ENCODE measurements around the gene RERE. TPM values are rescaled to one million over a fixed set of nuclear protein-coding genes. Genes with fewer than 3 reads are reported as not detected.

Gene RERE
- total and polyA plus RNA-seq, 2 experiments from 2014 or later: 148 to 170 TPM

DNA sequence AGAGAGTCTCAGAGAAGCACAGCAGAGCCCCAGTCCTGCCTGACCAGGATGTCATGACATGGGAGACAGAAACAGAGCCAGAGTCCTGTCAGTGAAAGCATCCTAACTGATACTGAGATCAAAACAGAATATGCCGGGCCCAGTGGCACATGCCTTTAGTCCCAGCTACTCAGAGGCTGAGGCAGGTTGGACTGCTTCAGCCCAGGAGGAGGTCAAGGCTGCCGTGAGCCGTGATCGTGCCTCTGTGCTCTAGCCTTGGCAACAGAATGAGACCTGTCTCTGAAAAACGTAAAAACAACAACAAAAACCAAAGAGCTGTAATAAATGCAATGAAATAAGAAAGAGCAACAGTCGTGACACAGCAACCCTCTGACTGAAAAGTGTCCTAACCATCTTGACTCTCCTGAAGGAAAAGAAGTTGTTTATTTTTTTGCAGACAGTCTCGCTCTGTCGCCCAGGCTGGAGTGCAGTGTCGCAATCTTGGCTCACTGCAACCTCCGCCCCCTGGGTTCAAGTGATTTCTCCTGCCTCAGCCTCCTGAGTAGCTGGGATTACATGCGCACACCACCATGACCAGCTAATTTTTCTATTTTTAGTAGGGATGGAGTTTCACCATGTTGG lies 310.3 kb downstream of the RERE start:
- Mint-ChIP-seq H3K27me3 (ENCODE audit: insufficient read depth, low read depth, poor library complexity) (peaks cover 15% of the 10 kb centered on the region), H3K36me3 (ENCODE audit: low read depth) (peaks cover 32% of the 10 kb centered on the region), H3K4me1 (peaks cover 19% of the 10 kb centered on the region), H3K27ac (peak overlapping the region; percentile 31), H3K4me3 (no peak overlapping the region), H3K9me3 (peaks cover 4% of the 10 kb centered on the region; the same call in 2 of the 3 replicates)
- no peak overlapping the region for H3K4me3 ChIP-seq
- H4K20me1 ChIP-seq (replicated peaks; ENCODE audit: insufficient read depth): 0 out of 2 replicates have a peak, but pooled peaks cover 5% of the 10 kb centered on the region
- peak; percentile 55 for ATAC-seq
- no peak for DNase-seq (ENCODE audit: low spot score)
- H3F3A ChIP-seq (replicated peaks; ENCODE audit: low read depth): peaks cover 4% of the 10 kb centered on the region; the same call in 1 of the 2 replicates
- H2AFZ ChIP-seq: no peak overlapping the region
- H3K4me1 ChIP-seq (ENCODE audit: insufficient read depth): peaks cover 12% of the 10 kb centered on the region
- H3K36me3 ChIP-seq (ENCODE audit: insufficient read depth): peaks cover 4% of the 10 kb centered on the region; the same call in 1 of the 2 replicates
- H3K79me2 ChIP-seq (replicated peaks; ENCODE audit: insufficient read depth): peaks cover 34% of the 10 kb centered on the region
- H3K27ac ChIP-seq (ENCODE audit: low read depth): no peak overlapping the region
- TF ChIP-seq, protein P1, sequence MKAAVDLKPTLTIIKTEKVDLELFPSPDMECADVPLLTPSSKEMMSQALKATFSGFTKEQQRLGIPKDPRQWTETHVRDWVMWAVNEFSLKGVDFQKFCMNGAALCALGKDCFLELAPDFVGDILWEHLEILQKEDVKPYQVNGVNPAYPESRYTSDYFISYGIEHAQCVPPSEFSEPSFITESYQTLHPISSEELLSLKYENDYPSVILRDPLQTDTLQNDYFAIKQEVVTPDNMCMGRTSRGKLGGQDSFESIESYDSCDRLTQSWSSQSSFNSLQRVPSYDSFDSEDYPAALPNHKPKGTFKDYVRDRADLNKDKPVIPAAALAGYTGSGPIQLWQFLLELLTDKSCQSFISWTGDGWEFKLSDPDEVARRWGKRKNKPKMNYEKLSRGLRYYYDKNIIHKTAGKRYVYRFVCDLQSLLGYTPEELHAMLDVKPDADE (IDR thresholded peaks at IDR 0.05): no peak
- TF ChIP-seq EZH2 (IDR thresholded peaks at IDR 0.05; ENCODE audit: low read depth, unreplicated experiment) (no peak), JUNB (IDR thresholded peaks at IDR 0.05; ENCODE audit: unreplicated experiment) (no peak)
- TF ChIP-seq, protein P2, sequence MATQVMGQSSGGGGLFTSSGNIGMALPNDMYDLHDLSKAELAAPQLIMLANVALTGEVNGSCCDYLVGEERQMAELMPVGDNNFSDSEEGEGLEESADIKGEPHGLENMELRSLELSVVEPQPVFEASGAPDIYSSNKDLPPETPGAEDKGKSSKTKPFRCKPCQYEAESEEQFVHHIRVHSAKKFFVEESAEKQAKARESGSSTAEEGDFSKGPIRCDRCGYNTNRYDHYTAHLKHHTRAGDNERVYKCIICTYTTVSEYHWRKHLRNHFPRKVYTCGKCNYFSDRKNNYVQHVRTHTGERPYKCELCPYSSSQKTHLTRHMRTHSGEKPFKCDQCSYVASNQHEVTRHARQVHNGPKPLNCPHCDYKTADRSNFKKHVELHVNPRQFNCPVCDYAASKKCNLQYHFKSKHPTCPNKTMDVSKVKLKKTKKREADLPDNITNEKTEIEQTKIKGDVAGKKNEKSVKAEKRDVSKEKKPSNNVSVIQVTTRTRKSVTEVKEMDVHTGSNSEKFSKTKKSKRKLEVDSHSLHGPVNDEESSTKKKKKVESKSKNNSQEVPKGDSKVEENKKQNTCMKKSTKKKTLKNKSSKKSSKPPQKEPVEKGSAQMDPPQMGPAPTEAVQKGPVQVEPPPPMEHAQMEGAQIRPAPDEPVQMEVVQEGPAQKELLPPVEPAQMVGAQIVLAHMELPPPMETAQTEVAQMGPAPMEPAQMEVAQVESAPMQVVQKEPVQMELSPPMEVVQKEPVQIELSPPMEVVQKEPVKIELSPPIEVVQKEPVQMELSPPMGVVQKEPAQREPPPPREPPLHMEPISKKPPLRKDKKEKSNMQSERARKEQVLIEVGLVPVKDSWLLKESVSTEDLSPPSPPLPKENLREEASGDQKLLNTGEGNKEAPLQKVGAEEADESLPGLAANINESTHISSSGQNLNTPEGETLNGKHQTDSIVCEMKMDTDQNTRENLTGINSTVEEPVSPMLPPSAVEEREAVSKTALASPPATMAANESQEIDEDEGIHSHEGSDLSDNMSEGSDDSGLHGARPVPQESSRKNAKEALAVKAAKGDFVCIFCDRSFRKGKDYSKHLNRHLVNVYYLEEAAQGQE (IDR thresholded peaks at IDR 0.05; ENCODE audit: unreplicated experiment): no peak
- H3K9me2 ChIP-seq (ENCODE audit: insufficient read depth): no peaks in the 10 kb centered on the region
- H3K4me2 ChIP-seq: no peak overlapping the region
- H3K27me3 ChIP-seq (ENCODE audit: insufficient read depth): no peaks in the 10 kb centered on the region

DNA sequence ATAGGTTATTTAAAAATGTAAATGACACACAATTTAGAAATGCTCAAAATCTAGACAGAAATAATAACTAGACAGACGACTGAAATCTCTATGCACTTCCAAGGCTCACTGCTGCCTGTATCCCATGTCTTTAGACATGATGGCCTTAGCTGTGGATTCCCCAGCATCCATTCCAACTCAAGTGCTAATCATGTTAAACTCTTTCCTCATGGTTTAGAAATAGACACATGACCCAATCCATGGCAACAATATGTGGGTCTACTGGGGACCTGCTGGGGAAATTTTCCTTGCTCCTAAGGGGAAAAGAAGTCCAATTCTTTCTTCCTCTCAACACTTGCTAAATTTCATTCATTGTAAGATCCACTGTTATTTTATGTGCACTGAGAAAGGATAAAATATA lies 311.0 kb downstream of the RERE start:
- Histone ChIP-seq H2AFZ (no peak overlapping the region), H3K9me2 (ENCODE audit: insufficient read depth) (no peaks in the 10 kb centered on the region), H3F3A (replicated peaks; ENCODE audit: low read depth) (peaks cover 4% of the 10 kb centered on the region; the same call in 1 of the 2 replicates), H3K4me2 (no peak overlapping the region), H3K4me3 (no peak overlapping the region), H4K20me1 (replicated peaks; ENCODE audit: insufficient read depth) (0 out of 2 replicates have a peak, but pooled peaks cover 2% of the 10 kb centered on the region), H3K36me3 (ENCODE audit: insufficient read depth) (peaks cover 4% of the 10 kb centered on the region; the same call in 1 of the 2 replicates), H3K27ac (ENCODE audit: low read depth) (0 out of 2 replicates have a peak overlapping the region, but pooled peaks have one; percentile 21), H3K4me1 (ENCODE audit: insufficient read depth) (peaks cover 9% of the 10 kb centered on the region), H3K79me2 (replicated peaks; ENCODE audit: insufficient read depth) (peaks cover 31% of the 10 kb centered on the region), H3K27me3 (ENCODE audit: insufficient read depth) (no peaks in the 10 kb centered on the region)
- Mint-ChIP-seq H3K36me3 (ENCODE audit: low read depth) (peaks cover 32% of the 10 kb centered on the region), H3K27me3 (ENCODE audit: insufficient read depth, low read depth, poor library complexity) (peaks cover 12% of the 10 kb centered on the region), H3K9me3 (peaks cover 4% of the 10 kb centered on the region; the same call in 2 of the 3 replicates), H3K27ac (peak overlapping the region; percentile 34; the same call in 1 of the 2 replicates), H3K4me3 (no peak overlapping the region), H3K4me1 (peaks cover 16% of the 10 kb centered on the region)
- ATAC-seq (no peak), DNase-seq (ENCODE audit: low spot score) (no peak)
- TF ChIP-seq, protein P2 (IDR thresholded peaks at IDR 0.05; ENCODE audit: unreplicated experiment): no peak
- TF ChIP-seq, protein P3, sequence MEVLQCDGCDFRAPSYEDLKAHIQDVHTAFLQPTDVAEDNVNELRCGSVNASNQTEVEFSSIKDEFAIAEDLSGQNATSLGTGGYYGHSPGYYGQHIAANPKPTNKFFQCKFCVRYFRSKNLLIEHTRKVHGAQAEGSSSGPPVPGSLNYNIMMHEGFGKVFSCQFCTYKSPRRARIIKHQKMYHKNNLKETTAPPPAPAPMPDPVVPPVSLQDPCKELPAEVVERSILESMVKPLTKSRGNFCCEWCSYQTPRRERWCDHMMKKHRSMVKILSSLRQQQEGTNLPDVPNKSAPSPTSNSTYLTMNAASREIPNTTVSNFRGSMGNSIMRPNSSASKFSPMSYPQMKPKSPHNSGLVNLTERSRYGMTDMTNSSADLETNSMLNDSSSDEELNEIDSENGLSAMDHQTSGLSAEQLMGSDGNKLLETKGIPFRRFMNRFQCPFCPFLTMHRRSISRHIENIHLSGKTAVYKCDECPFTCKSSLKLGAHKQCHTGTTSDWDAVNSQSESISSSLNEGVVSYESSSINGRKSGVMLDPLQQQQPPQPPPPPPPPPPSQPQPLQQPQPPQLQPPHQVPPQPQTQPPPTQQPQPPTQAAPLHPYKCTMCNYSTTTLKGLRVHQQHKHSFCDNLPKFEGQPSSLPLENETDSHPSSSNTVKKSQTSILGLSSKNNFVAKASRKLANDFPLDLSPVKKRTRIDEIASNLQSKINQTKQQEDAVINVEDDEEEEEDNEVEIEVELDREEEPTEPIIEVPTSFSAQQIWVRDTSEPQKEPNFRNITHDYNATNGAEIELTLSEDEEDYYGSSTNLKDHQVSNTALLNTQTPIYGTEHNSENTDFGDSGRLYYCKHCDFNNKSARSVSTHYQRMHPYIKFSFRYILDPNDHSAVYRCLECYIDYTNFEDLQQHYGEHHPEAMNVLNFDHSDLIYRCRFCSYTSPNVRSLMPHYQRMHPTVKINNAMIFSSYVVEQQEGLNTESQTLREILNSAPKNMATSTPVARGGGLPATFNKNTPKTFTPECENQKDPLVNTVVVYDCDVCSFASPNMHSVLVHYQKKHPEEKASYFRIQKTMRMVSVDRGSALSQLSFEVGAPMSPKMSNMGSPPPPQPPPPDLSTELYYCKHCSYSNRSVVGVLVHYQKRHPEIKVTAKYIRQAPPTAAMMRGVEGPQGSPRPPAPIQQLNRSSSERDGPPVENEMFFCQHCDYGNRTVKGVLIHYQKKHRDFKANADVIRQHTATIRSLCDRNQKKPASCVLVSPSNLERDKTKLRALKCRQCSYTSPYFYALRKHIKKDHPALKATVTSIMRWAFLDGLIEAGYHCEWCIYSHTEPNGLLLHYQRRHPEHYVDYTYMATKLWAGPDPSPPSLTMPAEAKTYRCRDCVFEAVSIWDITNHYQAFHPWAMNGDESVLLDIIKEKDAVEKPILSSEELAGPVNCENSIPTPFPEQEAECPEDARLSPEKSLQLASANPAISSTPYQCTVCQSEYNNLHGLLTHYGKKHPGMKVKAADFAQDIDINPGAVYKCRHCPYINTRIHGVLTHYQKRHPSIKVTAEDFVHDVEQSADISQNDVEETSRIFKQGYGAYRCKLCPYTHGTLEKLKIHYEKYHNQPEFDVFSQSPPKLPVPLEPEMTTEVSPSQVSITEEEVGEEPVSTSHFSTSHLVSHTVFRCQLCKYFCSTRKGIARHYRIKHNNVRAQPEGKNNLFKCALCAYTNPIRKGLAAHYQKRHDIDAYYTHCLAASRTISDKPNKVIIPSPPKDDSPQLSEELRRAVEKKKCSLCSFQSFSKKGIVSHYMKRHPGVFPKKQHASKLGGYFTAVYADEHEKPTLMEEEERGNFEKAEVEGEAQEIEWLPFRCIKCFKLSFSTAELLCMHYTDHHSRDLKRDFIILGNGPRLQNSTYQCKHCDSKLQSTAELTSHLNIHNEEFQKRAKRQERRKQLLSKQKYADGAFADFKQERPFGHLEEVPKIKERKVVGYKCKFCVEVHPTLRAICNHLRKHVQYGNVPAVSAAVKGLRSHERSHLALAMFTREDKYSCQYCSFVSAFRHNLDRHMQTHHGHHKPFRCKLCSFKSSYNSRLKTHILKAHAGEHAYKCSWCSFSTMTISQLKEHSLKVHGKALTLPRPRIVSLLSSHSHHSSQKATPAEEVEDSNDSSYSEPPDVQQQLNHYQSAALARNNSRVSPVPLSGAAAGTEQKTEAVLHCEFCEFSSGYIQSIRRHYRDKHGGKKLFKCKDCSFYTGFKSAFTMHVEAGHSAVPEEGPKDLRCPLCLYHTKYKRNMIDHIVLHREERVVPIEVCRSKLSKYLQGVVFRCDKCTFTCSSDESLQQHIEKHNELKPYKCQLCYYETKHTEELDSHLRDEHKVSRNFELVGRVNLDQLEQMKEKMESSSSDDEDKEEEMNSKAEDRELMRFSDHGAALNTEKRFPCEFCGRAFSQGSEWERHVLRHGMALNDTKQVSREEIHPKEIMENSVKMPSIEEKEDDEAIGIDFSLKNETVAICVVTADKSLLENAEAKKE (CRISPR knock-in tag; IDR thresholded peaks at IDR 0.05): no peak
